Endothelial cell of umbilical vein (primary cell): ENCODE measurements around the gene UBE2U. TPM values are rescaled to one million over a fixed set of nuclear protein-coding genes. Genes with fewer than 3 reads are reported as not detected.

Experiments used
- BruUV-seq: library from RNA; stranded (reverse); fragments of 400-500 nt; replicated peaks from 2 replicates; lab custom pipeline; 2021; lab: Mats Ljungman, UMichigan
- CTCF ChIA-PET: fragments of 300-600, 350-600 bp; sonication (Branson Sonifier 250); formaldehyde crosslinking; loops from one replicate; lab custom pipeline; 2021; ENCODE audit warnings: antibody characterized with exemption, inconsistent platforms; lab: Charles Lee
- POLR2A ChIA-PET: fragments of 300-600, 350-600 bp; sonication (Branson Sonifier 250); formaldehyde crosslinking; loops from one replicate; lab custom pipeline; 2021; ENCODE audit warnings: antibody characterized with exemption, inconsistent platforms; lab: Charles Lee
- DNase-seq: peaks from one replicate; pipeline ENCODE4 v3.0.0-alpha.2; 2011; ENCODE audit warnings: low read depth, low spot score
- FAIRE-seq: peaks from 2 replicates; lab custom pipeline; 2011; peaks lifted over from hg19 to GRCh38; lab: Jason Lieb, UNC
- H2AFZ ChIP-seq: 2 replicates; pipeline ENCODE4 v1.6.0; 2012; ENCODE audit warnings: low read depth, low read length, control low read depth, inconsistent platforms
- H3K27ac ChIP-seq: 2 replicates; pipeline ENCODE4 v1.5.1; 2011; ENCODE audit warnings: low read depth, mild to moderate bottlenecking, control low read depth, low read length, moderate library complexity; ENCODE audit not compliant: insufficient read depth
- H3K27me3 ChIP-seq, 2 experiments: 2 replicates each; pipeline versions ENCODE4 v1.6.0 to v1.6.1; 2011; ENCODE audit warnings: low read length in 2 of 2, mixed read lengths in 1 of 2; ENCODE audit not compliant: control insufficient read depth in 2 of 2, insufficient read depth in 2 of 2
- H3K36me3 ChIP-seq, 2 experiments: 2 replicates in 1 of 2; 3 replicates in 1 of 2; pipeline ENCODE4 v1.5.1; 2011; ENCODE audit warnings: low read length in 2 of 2, mild to moderate bottlenecking in 1 of 2, moderate library complexity in 1 of 2; ENCODE audit not compliant: control insufficient read depth in 2 of 2, insufficient read depth in 2 of 2; ENCODE audit errors: extremely low read depth in 1 of 2
- H3K4me1 ChIP-seq: 3 replicates; pipeline ENCODE4 v1.5.1; 2011; ENCODE audit warnings: mild to moderate bottlenecking, low read length; ENCODE audit not compliant: control insufficient read depth, insufficient read depth; ENCODE audit errors: extremely low read depth
- H3K4me2 ChIP-seq: 2 replicates; pipeline ENCODE4 v1.6.1; 2011; ENCODE audit warnings: low read length, control low read depth, mixed read lengths; ENCODE audit not compliant: insufficient read depth
- H3K4me3 ChIP-seq, 3 experiments: fragments of 200-600 bp in 1 of 3; sonication (generic), shearing (Covaris generic) in 1 of 3; replicated peaks in 1 of 3; 2 replicates each; pipeline ENCODE4 v1.5.1; 2011 to 2016; ENCODE audit warnings: control low read depth in 3 of 3, low read length in 3 of 3, mild to moderate bottlenecking in 2 of 3, inconsistent platforms in 1 of 3, low read depth in 1 of 3, moderate library complexity in 1 of 3; ENCODE audit not compliant: insufficient read depth in 1 of 3
- H3K79me2 ChIP-seq: 2 replicates; pipeline ENCODE4 v1.6.0; 2012; ENCODE audit warnings: low read length, inconsistent platforms; ENCODE audit not compliant: control insufficient read depth, insufficient read depth
- H3K9ac ChIP-seq: replicated peaks from 2 replicates; pipeline ENCODE3; 2011; ENCODE audit warnings: low read length, control low read depth; ENCODE audit not compliant: insufficient read depth; ENCODE audit errors: extremely low read depth
- H3K9me1 ChIP-seq: replicated peaks from 3 replicates; pipeline ENCODE4 v1.6.0; 2011; ENCODE audit warnings: mild to moderate bottlenecking, low read length; ENCODE audit not compliant: control insufficient read depth, insufficient read depth; ENCODE audit errors: extremely low read depth
- H3K9me3 ChIP-seq: replicated peaks from 2 replicates; pipeline ENCODE4 v1.5.1; 2012; ENCODE audit warnings: low read length, inconsistent platforms; ENCODE audit not compliant: control insufficient read depth, insufficient read depth
- H4K20me1 ChIP-seq: replicated peaks from 2 replicates; pipeline ENCODE3; 2011; ENCODE audit warnings: mild to moderate bottlenecking, low read length; ENCODE audit not compliant: control insufficient read depth, insufficient read depth; ENCODE audit errors: extremely low read depth
- EZH2 ChIP-seq: IDR thresholded peaks from 2 replicates; pipeline ENCODE4 v1.6.1; 2012; ENCODE audit warnings: borderline replicate concordance, low read depth, mild to moderate bottlenecking, moderate library complexity, low read length, inconsistent platforms; ENCODE audit not compliant: severe bottlenecking
- FOS ChIP-seq: IDR thresholded peaks from 2 replicates; pipeline ENCODE4 v1.6.1; 2011; ENCODE audit warnings: mild to moderate bottlenecking, low read length, moderate library complexity, borderline replicate concordance; ENCODE audit not compliant: insufficient read depth
- GATA2 ChIP-seq: IDR thresholded peaks from 2 replicates; pipeline ENCODE4 v1.7.0; 2011; ENCODE audit warnings: low read depth, mild to moderate bottlenecking, moderate library complexity, mixed read lengths, low read length; ENCODE audit not compliant: insufficient read length, insufficient read depth
- JUN ChIP-seq: IDR thresholded peaks from 2 replicates; pipeline ENCODE4 v1.6.1; 2011; ENCODE audit warnings: borderline replicate concordance, low read depth; ENCODE audit not compliant: insufficient read length, insufficient read depth
- MAX ChIP-seq: IDR thresholded peaks from 2 replicates; pipeline ENCODE4 v1.6.1; 2011; ENCODE audit not compliant: insufficient read depth, insufficient read length
- MYC ChIP-seq: IDR thresholded peaks from one replicate; pipeline ENCODE4 v1.6.1; 2011; ENCODE audit warnings: mild to moderate bottlenecking, low read depth, low read length
- POLR2A ChIP-seq: IDR thresholded peaks from 2 replicates; pipeline ENCODE4 v1.6.1; 2012; ENCODE audit warnings: low read depth, mild to moderate bottlenecking, control low read depth, low read length
- POLR2AphosphoS5 ChIP-seq: IDR thresholded peaks from 2 replicates; pipeline ENCODE4 v1.6.1; 2012; ENCODE audit warnings: low read depth, mild to moderate bottlenecking, control low read depth, low read length, moderate library complexity; ENCODE audit not compliant: insufficient read depth
- dilution Hi-C: fragments of 300-500 bp; cut with MboI; formaldehyde crosslinking; loops from one replicate; pipeline ENCODE4 v1.15.0; 2019; ENCODE audit warnings: low sequenced_read_pairs; ENCODE audit not compliant: extremely low pct_ligation_motif_present
- intact Hi-C: fragments of 100-400 bp; cut with micrococcal nuclease; formaldehyde crosslinking; loops from one replicate; pipeline ENCODE4 v1.10.0; 2022
- polyA plus RNA-seq, 4 experiments: library from polyadenylated mRNA; depleted of rRNA in 3 of 4; stranded (reverse) in 3 of 4; unstranded in 1 of 4; fragments of >200 nt; gene quantifications; 2 replicates each; pipeline versions ENCODE4 v1.2.1 to v1.2.3, GENCODE V29; 2011 to 2012; ENCODE audit warnings: missing spikeins in 1 of 4
- total RNA-seq: library from RNA; stranded (reverse); gene quantifications from 2 replicates; pipeline ENCODE4 v1.2.3, GENCODE V29; 2021
- TF ChIP-seq, protein P1 (sequence below), 2 donors: IDR thresholded peaks; 1 replicate in 1 of 2; 2 replicates in 1 of 2; pipeline ENCODE4 v1.5.1; 2011; ENCODE audit warnings: low read length in 2 of 2, mild to moderate bottlenecking in 2 of 2, moderate library complexity in 2 of 2, control low read depth in 1 of 2, inconsistent platforms in 1 of 2, low read depth in 1 of 2; ENCODE audit not compliant: insufficient read depth in 1 of 2; ENCODE audit errors: extremely low read depth in 1 of 2

The UBE2U gene
- total and polyA plus RNA-seq, 2 donors (not counting 3 experiments of a cell fraction or from before 2014, with no cell fraction given) = not detected

DNA sequence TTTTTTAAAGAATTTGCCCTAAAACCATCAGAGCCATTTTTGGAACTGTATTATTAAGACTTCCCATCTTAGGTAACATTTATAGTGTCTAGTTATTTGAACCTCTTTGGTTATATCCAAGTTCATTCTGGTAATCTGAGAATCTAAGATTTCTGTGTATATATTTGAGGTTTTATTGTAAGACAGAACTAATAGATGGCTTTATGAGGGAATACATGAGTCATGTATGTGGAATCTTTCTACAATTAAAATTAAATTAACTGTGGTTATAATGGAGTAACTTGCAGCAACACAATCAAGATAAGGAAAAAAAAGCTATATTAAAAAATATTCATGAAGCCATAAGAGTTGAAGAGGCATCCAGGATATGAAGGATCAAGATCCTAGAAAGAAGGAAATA is 92.1 kb downstream of the UBE2U start:
- H3K9me1 ChIP-seq = no peaks in the 10 kb centered on the region
- H3K4me2 ChIP-seq = no peak overlapping the region
- no peaks in the 10 kb centered on the region for H3K36me3 ChIP-seq
- no peaks in the 10 kb centered on the region for H3K9me3 ChIP-seq
- no peak overlapping the region for H3K9ac ChIP-seq
- H3K4me1 ChIP-seq = peaks cover 22% of the 10 kb centered on the region
- DNase-seq = no peak
- no peaks in the 10 kb centered on the region for H3K79me2 ChIP-seq
- no peak overlapping the region for H3K4me3 ChIP-seq
- dilution Hi-C loops = no loop called here
- intact Hi-C loops = no loop called here
- no TSS peak for BruUV-seq
- TF ChIP-seq, protein P1, sequence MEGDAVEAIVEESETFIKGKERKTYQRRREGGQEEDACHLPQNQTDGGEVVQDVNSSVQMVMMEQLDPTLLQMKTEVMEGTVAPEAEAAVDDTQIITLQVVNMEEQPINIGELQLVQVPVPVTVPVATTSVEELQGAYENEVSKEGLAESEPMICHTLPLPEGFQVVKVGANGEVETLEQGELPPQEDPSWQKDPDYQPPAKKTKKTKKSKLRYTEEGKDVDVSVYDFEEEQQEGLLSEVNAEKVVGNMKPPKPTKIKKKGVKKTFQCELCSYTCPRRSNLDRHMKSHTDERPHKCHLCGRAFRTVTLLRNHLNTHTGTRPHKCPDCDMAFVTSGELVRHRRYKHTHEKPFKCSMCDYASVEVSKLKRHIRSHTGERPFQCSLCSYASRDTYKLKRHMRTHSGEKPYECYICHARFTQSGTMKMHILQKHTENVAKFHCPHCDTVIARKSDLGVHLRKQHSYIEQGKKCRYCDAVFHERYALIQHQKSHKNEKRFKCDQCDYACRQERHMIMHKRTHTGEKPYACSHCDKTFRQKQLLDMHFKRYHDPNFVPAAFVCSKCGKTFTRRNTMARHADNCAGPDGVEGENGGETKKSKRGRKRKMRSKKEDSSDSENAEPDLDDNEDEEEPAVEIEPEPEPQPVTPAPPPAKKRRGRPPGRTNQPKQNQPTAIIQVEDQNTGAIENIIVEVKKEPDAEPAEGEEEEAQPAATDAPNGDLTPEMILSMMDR (IDR thresholded peaks at IDR 0.05; ENCODE audit: extremely low read depth in 1 of 2, insufficient read depth in 1 of 2, low read depth in 1 of 2, low read length in 2 of 2) = no peak
- TF ChIP-seq MAX (no peak), POLR2AphosphoS5 (no peak), EZH2 (no peak), GATA2 (no peak), POLR2A (no peak), JUN (no peak), FOS (no peak), MYC (no peak)
- no peak overlapping the region for H2AFZ ChIP-seq
- H3K27ac ChIP-seq = no peak overlapping the region
- H3K27me3 ChIP-seq = no peaks in the 10 kb centered on the region
- FAIRE-seq = no peak
- POLR2A ChIA-PET = no interaction called here
- CTCF ChIA-PET = interaction anchor here (1.1 kb wide), 1 partner anchor 23 kb away, joined by 3 read pairs; no protein-coding TSS in a partner anchor
- H4K20me1 ChIP-seq = no peaks in the 10 kb centered on the region
